Thyroid gland (tissue), 4 donors: Measurements from ENCODE around the gene SWSAP1.

Experiments used
- POLR2A ChIP-seq, 2 donors: fragments of 450-650 bp; IDR thresholded peaks; one replicate each; pipeline ENCODE4 v1.6.1; 2017; ENCODE audit warnings: antibody characterized with exemption in 2 of 2, mild to moderate bottlenecking in 2 of 2, moderate library complexity in 1 of 2
- TF ChIP-seq, protein P1 (sequence below), 6 experiments: fragments of 200-600 bp in 3 of 6; fragments of 450-650 bp in 3 of 6; sonication (generic) in 3 of 6; IDR thresholded peaks; one replicate each; pipeline ENCODE4 v1.5.1; 2016 to 2019; ENCODE audit warnings: antibody characterized with exemption in 6 of 6, mild to moderate bottlenecking in 2 of 6, inconsistent platforms in 1 of 6, moderate library complexity in 1 of 6

DNA sequence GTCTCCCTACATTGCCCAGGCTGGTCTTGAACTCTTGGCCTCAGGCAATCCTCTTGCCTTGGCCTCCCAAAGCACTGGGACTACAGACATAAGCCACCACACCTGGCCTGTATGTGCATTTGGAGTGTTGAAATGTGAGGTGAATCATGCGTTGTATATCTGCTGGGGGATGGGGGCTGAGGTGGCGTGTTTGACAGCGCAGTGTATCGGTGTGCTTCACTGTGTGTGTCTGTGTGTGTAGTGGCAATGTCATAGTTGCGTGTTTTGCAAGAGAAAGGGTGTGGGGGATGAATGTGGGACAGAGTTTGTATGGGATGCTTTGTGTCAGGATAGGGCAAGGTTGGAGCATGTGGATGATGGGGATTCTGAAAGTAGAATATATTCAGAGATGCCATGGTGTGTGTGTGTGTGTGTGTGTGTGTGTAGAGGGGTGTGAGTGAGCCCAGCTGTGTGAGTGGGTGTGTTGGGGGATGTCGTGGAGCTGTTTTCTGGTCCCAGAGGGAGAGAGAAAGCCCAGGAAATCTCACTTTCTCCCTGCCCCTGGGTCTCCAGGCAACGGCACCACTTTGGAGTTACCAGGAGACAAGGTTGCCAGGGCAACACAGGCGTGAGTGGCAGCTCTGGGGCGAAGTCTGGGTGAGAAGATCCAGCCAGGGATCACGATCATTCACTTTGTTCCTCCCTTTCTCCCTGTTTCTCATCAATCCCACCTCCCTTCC lies 1.1 kb upstream of the SWSAP1 start:
- TF ChIP-seq POLR2A (IDR thresholded peaks at IDR 0.05) = no peak
- TF ChIP-seq, protein P1, sequence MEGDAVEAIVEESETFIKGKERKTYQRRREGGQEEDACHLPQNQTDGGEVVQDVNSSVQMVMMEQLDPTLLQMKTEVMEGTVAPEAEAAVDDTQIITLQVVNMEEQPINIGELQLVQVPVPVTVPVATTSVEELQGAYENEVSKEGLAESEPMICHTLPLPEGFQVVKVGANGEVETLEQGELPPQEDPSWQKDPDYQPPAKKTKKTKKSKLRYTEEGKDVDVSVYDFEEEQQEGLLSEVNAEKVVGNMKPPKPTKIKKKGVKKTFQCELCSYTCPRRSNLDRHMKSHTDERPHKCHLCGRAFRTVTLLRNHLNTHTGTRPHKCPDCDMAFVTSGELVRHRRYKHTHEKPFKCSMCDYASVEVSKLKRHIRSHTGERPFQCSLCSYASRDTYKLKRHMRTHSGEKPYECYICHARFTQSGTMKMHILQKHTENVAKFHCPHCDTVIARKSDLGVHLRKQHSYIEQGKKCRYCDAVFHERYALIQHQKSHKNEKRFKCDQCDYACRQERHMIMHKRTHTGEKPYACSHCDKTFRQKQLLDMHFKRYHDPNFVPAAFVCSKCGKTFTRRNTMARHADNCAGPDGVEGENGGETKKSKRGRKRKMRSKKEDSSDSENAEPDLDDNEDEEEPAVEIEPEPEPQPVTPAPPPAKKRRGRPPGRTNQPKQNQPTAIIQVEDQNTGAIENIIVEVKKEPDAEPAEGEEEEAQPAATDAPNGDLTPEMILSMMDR (IDR thresholded peaks at IDR 0.05) = no peak
